ENCODE measurements around the gene CCDC88B.

CCDC88B gene

GRCh38 chr11:64376071-64376470 lies 36.1 kb downstream of the CCDC88B start:
- TF ChIP-seq, protein P1, sequence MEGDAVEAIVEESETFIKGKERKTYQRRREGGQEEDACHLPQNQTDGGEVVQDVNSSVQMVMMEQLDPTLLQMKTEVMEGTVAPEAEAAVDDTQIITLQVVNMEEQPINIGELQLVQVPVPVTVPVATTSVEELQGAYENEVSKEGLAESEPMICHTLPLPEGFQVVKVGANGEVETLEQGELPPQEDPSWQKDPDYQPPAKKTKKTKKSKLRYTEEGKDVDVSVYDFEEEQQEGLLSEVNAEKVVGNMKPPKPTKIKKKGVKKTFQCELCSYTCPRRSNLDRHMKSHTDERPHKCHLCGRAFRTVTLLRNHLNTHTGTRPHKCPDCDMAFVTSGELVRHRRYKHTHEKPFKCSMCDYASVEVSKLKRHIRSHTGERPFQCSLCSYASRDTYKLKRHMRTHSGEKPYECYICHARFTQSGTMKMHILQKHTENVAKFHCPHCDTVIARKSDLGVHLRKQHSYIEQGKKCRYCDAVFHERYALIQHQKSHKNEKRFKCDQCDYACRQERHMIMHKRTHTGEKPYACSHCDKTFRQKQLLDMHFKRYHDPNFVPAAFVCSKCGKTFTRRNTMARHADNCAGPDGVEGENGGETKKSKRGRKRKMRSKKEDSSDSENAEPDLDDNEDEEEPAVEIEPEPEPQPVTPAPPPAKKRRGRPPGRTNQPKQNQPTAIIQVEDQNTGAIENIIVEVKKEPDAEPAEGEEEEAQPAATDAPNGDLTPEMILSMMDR (IDR thresholded peaks at IDR 0.05; ENCODE audit: insufficient read depth, low read length, poor library complexity, severe bottlenecking) = no peak

GRCh38 chr11:64378335-64378880 lies 38.4 kb downstream of the CCDC88B start:
- TF ChIP-seq, protein P1 (IDR thresholded peaks at IDR 0.05; ENCODE audit: insufficient read depth, low read length, poor library complexity, severe bottlenecking) = no peak

More at GRCh38 chr11:64376071-64376470, 36.1 kb downstream of the CCDC88B start:
- Histone ChIP-seq H3K36me3 (ENCODE audit: control insufficient read depth, insufficient read depth, low read length) (no peaks in the 10 kb centered on the region), H3K27me3 (replicated peaks; ENCODE audit: control insufficient read depth, insufficient read depth, low read length) (no peaks in the 10 kb centered on the region), H3K4me3 (replicated peaks; ENCODE audit: low read depth, low read length) (no peak overlapping the region)
- no peak for DNase-seq (ENCODE audit: extremely low read depth, insufficient read length)

GRCh38 chr11:64379160-64379559 lies 39.2 kb downstream of the CCDC88B start:
- Histone ChIP-seq H3K27me3 (replicated peaks; ENCODE audit: control insufficient read depth, insufficient read depth, low read length) (no peaks in the 10 kb centered on the region; the same call in 1 of the 2 replicates), H3K4me3 (replicated peaks; ENCODE audit: low read depth, low read length) (no peak overlapping the region), H3K36me3 (ENCODE audit: control insufficient read depth, insufficient read depth, low read length) (no peaks in the 10 kb centered on the region)
- DNase-seq (ENCODE audit: extremely low read depth, insufficient read length) = no peak
- TF ChIP-seq, protein P1 (IDR thresholded peaks at IDR 0.05; ENCODE audit: insufficient read depth, low read length, poor library complexity, severe bottlenecking) = no peak

More at GRCh38 chr11:64378335-64378880, 38.4 kb downstream of the CCDC88B start:
- no peaks in the 10 kb centered on the region for H3K27me3 ChIP-seq (replicated peaks; ENCODE audit: control insufficient read depth, insufficient read depth, low read length)
- no peak overlapping the region for H3K4me3 ChIP-seq (replicated peaks; ENCODE audit: low read depth, low read length)
- no peaks in the 10 kb centered on the region for H3K36me3 ChIP-seq (ENCODE audit: control insufficient read depth, insufficient read depth, low read length)
- no peak for DNase-seq (ENCODE audit: extremely low read depth, insufficient read length)

GRCh38 chr11:64379817-64380709 lies 40.1 kb downstream of the CCDC88B start:
- no peaks in the 10 kb centered on the region for H3K36me3 ChIP-seq (ENCODE audit: control insufficient read depth, insufficient read depth, low read length)
- DNase-seq (ENCODE audit: extremely low read depth, insufficient read length) = no peak
- H3K27me3 ChIP-seq (replicated peaks; ENCODE audit: control insufficient read depth, insufficient read depth, low read length) = no peaks in the 10 kb centered on the region; the same call in 1 of the 2 replicates
- TF ChIP-seq, protein P1 (IDR thresholded peaks at IDR 0.05; ENCODE audit: insufficient read depth, low read length, poor library complexity, severe bottlenecking) = no peak
- H3K4me3 ChIP-seq (replicated peaks; ENCODE audit: low read depth, low read length) = no peak overlapping the region

GRCh38 chr11:64381350-64381749 lies 41.3 kb downstream of the CCDC88B start:
- TF ChIP-seq, protein P1 (IDR thresholded peaks at IDR 0.05; ENCODE audit: insufficient read depth, low read length, poor library complexity, severe bottlenecking) = no peak
- no peak for DNase-seq (ENCODE audit: extremely low read depth, insufficient read length)
- H3K4me3 ChIP-seq (replicated peaks; ENCODE audit: low read depth, low read length) = no peak overlapping the region
- no peaks in the 10 kb centered on the region; the same call in 1 of the 2 replicates for H3K27me3 ChIP-seq (replicated peaks; ENCODE audit: control insufficient read depth, insufficient read depth, low read length)
- no peaks in the 10 kb centered on the region for H3K36me3 ChIP-seq (ENCODE audit: control insufficient read depth, insufficient read depth, low read length)

All from GM06990 (cell line).